ENCODE measurements around the gene THADA.

DNA sequence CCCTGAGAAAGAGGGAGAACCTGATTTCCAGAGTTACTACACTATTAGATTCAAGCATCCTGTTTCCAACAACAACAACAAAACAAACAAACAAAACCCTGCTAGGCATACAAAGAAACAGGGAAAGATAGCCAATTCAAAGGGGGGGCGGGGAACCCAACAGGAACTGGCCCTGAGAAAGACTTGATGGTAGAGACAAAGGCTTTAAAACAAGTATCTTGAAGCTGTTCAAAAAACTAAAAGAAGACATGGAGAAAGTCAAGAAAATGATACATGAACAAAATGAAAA lies 147.1 kb downstream of the THADA start:
- TF ChIP-seq, protein P1, sequence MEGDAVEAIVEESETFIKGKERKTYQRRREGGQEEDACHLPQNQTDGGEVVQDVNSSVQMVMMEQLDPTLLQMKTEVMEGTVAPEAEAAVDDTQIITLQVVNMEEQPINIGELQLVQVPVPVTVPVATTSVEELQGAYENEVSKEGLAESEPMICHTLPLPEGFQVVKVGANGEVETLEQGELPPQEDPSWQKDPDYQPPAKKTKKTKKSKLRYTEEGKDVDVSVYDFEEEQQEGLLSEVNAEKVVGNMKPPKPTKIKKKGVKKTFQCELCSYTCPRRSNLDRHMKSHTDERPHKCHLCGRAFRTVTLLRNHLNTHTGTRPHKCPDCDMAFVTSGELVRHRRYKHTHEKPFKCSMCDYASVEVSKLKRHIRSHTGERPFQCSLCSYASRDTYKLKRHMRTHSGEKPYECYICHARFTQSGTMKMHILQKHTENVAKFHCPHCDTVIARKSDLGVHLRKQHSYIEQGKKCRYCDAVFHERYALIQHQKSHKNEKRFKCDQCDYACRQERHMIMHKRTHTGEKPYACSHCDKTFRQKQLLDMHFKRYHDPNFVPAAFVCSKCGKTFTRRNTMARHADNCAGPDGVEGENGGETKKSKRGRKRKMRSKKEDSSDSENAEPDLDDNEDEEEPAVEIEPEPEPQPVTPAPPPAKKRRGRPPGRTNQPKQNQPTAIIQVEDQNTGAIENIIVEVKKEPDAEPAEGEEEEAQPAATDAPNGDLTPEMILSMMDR (IDR thresholded peaks at IDR 0.05; ENCODE audit: extremely low read depth in 1 of 2, insufficient read depth in 1 of 2, low read depth in 1 of 2, low read length in 2 of 2): no peak
- TF ChIP-seq POLR2A (IDR thresholded peaks at IDR 0.05; ENCODE audit: low read depth, low read length): no peak

Measured in endothelial cell of umbilical vein (primary cell).